Renal pelvis (tissue), 4 donors: ENCODE results near the gene STYXL1. TPM values are rescaled to one million over a fixed set of nuclear protein-coding genes. Genes with fewer than 3 reads are reported as not detected.
"Not testable (repeated sequence)": the region's sequence is repeated elsewhere in the genome, so short reads cannot be mapped to it uniquely, and the experiment has no call there.

Source experiments
- DNase-seq: peaks from one replicate; pipeline ENCODE4 v3.0.0-alpha.2; 2013
- polyA plus RNA-seq, 3 donors: library from polyadenylated mRNA; unstranded; fragments of 120-200 nt; gene quantifications; one replicate each; pipeline ENCODE4 v1.2.1, GENCODE V29; 2013; ENCODE audit not compliant: insufficient read length in 3 of 3

STYXL1 gene
- polyA plus RNA-seq, 3 donors, result 40.4 to 62.2 (median 46.1) TPM

DNA sequence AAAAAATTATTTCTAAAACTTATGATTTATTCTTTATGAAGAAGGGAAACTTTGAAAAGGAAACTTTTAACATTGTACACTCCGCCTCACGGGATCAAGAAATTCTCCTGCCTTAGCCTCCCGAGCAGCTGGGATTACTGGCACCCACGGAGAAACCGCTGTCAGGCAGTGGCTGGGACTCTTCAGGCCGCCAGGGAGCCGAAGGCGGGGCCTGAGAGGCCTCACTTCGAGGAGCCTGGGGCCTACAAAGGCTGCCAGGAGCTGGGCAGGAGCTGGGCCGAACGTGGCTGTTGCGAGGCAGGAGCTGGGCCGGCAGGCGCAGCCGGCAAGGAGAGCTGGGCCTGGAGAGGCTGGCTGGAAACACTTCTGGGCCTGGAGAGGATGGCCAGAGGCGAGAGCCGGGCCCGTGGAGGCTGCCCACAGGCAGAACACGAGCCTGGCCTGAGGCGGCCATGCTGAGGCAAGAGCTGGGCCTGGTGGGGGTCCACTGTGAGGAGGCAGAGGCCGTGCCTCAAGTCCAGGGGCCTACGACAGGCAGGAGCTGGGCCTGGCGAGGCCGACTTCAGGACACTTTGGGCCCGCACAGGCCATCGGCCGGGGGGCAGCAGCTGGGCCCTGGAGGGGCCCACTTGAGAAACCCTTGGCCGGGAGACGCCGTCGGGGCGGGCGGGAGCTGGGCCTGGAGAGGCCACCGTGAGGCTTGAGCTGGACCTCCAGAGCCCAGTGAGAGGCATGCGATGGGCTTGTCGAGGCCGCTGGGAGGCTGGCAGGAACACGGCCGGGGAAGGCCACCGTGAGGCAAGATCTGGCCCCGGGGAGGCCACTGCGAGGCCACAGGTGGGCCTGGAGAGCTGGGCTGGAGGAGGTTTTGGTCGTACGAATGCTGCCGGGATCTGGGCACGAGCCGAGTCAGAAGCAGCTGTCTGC is 23.8 kb upstream of the STYXL1 start:
- no peak for DNase-seq

DNA sequence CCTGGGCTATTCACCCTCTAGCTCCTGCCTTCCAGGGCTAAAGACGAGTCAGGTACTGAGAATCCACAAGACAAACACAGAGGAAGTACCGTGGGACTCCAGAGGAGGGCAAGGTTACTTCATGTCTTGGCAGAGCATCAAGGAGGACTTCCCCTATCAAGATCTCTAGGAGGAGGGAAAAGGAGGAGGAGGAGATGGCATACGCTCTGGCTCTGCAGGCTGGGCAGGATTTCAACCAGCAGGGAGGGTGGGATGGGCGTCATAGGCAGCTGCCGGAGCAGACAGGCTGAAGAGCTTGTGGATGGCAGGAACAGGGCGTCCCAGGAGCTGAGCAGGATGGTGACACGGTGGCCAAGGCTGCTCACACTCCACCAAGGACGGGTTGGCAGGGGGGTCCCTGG is 21.4 kb upstream of the STYXL1 start:
- DNase-seq, result peak; percentile 22

DNA sequence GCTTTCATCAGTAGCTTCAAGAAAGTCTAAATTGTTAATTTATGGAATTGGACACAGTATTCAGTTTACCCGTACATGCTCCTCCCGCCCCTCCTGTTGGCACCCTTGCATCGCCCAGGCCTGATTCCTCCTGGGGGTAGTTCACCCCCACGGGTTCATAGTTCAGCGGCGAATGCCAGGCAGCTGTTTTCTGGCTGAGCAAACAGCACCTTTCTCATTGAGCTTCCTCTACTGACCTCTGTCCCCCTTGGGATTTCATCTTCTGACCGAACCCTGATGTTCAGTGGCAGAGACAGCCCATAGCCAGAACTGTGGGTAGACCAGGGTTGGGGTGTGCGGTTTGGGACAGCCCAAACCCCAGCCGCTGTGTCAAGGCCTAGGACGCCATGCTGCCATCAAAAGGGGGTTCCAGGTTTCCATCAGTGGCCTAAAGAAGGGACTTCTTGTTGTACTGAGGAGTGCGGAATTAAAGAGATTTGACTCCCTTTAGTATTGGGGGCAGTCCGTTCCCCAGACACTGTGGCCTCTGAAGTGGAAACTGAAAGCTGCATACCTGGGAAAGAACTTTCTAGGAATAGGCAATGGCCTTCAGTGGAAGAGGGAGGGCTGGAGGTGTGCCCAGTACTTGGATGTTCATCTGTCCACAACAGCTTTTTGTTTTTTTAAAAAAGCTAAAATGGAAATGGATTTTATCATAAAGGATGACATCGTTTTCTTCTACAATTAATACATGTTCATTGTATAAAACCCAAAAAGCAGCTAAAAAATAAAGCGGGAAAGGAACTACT is 19.1 kb upstream of the STYXL1 start:
- DNase-seq, result no peak

DNA sequence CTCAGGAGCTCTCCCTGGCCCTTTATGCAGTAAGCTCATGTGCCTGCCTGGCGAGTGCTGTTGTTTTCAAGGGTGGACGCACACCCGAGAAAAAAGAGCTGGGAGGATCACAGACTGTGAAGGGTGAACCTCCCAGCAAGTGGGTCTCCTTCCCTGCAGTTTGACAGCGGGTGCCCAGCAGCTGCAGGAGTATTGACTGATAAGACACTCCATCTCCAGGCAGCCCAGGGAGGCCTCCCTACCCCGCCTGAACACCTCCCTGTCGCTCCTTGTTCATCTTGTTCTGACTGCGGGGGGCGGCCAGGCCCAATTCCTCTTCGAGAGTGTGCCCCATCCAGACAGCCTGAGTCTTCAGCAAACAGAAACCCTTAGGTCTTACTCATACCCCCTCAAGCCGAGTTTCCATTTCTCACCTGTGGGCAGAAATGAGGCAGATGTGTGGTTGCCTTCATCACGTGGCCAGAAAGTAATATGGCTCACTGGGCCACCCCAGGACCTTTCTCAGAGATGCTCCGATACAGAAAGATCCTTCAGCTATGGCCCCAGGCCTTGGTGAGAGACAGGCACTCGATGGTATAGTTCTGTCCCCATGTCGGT is 17.3 kb upstream of the STYXL1 start:
- no peak for DNase-seq

DNA sequence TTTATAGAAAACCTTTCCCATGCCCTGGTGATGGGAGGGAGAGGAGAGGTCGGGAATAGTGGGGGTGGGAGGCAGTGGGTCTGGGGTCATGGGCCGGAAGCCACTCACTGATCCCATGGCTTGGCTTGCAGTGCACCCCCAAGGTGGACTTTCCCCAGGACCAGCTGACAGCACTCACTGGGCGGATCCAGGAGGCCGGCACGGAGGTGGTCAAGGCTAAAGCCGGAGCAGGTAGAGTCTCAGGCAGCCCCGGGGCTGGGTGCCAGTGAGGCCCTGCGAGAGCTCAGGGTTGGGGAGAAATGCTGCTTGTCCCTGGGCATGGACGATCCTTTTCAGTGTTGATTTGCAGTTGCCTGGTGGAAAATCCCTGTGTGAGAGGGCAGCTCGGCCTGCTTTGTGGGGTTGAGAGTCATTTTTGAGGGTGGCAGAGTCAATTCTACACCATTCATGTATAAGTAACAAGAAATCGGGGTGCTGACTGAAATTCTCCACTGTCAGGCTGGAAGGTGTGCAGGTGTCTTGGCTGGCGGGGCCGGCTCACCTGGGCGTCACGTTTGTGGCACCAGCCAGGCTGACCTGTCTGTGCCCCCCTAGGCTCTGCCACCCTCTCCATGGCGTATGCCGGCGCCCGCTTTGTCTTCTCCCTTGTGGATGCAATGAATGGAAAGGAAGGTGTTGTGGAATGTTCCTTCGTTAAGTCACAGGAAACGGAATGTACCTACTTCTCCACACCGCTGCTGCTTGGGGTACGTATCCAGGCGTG is 16.6 kb upstream of the STYXL1 start:
- DNase-seq, result no peak

DNA sequence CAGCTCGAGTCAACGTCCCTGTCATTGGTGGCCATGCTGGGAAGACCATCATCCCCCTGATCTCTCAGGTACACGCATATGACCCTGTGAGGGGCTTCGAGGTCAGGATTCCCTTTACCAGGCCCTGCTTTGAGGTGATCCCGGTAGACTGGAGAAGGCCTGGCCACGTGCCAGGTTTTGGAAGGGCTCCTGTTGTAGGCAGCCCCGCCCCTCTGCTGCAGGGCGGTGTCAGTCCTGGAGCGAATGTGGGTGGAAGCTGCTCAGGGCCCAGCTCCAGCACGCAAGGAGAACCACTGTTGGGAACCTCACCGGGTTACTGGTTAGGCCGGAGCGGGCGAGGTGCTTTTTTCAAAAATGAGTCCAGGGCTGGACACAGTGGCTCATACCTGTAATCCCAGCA is 15.7 kb upstream of the STYXL1 start:
- DNase-seq, result no peak

DNA sequence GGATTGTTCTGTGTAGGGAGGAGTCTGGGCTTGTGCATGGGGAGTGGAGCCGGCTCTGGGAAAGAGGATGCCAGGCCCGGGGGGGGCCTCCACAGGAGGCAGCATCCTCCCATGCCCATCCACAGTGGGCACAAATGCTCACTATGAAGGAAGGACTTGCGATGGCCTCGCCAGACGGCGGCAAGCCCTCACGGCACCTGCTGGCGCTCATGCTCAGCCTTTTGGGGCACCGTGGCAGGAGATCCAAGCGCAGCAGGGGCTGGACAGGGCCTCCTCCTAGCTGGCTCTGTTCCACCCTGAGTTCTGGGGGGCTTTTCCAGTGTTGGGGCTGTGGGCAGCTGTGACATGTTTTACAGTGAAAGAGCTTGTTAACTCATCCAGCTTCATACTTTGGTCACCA is 15.3 kb upstream of the STYXL1 start:
- no peak for DNase-seq

DNA sequence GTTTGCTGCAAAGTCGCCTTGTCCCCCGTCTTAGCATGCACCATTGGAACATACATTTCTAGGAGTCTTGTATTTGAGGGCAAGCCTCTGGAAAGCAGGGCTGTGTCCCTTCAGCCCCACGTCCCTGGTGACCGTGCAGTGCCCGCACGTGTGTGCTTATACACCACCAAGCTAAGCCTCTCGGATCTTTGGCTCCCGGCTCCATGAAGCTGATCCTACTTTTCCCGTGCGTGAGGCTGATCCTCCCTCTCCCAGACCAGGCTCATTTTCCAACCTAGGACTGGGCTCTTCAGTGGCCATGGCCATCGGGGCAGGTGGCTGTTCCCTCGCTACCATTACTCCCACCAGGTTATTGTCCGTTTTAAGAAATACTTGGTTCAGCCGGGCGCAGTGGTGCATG is 14.5 kb upstream of the STYXL1 start:
- DNase-seq, result no peak

DNA sequence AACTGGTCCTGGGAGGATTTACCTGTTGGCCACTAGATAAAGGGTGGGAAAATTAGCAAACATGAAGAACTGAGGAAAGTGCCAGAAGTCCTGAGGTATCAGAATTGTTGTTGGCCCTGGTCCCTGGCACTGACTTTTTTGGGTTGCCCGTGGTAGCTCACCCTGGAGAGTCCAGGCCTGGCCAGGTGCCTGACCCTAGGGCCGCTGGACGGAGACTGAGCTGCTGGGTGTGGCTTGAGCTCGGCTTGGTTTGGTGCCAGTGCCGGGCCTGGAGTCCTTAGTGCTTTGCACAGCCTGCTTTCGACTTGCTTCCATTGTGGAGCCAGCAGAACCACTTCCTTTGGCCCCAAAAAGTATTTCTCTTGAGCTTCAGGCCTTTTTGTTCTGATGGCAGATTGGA is 13.0 kb upstream of the STYXL1 start:
- no peak for DNase-seq

DNA sequence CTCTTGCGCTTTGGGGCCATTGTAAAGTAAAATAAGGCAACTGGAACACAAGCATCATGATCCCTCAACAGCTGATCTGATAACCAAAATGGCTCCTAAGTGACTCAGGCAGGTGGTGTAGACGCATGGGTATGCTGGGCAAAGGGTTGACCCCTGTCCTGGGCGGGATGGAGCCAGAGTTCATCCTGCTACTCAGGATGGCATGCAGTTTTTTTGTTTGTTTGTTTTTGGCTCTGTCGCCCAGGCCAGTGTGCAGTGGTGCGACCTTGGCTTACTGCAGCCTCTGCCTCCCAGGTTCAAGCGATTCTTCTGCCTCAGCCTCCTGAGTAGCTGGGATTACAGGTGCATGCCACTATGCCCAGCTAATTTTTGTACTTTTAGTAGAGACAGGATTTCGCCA is 10.9 kb upstream of the STYXL1 start:
- DNase-seq, result not testable (repeated sequence)

DNA sequence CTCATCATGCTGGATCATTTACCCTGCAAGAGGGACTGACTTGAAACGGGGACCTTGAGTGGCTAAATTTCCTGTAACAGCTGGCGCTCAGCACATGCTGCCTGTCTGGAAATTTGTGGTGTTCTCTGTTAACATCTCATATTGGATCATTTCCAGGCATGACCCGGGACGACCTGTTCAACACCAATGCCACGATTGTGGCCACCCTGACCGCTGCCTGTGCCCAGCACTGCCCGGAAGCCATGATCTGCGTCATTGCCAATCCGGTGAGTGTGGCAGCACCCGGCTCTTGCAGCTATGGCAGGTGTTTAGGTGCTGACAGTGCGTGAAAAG is 10.0 kb upstream of the STYXL1 start:
- no peak for DNase-seq

DNA sequence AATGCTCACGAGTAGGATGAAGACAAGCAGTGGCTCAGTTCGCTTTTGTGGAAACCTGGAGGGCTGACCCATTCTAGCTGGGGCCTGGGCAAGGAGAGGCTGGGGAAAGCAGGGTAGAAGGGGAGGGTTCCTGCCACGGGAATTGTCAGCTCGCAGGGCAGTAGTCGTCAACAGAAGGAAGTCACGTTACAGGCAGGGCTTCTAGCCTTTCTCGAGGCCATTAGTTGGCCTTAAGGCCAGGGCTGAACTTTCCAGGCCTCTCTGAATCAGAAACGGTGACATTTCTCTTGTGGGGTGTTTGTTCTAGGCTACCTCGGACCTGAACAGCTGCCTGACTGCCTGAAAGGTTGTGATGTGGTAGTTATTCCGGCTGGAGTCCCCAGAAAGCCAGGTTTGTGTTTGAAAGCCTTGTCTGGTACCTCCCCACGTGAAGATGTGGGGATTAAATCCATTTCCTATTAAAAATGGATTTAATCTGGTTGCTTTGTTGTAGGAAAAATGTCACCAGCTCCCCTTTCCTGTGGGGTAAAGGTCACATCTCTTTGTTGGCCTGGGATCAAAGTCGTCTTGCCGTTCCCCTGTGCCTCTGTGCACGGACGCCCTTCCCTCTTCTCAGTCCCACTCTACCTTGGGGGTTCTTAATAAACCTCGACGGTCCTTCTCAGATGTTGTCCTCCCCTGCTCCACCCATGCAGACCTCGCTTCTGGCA is 9.5 kb upstream of the STYXL1 start:
- DNase-seq, result no peak

DNA sequence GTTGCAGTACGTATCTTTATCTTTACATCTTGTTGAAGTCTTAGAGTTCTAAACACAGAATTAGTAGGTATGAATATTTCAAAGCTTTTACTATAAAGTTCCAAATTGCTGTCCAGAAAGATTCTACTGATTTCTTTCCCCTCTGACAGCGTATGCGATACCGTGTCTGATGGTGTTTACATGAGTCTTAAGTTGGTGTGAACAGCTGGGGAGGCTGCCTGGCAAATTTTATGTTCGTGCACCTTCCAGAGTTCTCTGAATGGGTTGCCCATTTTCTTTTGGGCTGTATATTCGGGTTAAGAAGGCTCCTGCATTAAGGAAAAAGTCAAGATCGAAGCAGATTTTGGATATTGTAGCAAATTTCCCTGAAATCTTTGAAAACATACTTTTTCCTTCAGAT is 8.4 kb upstream of the STYXL1 start:
- DNase-seq, result no peak

DNA sequence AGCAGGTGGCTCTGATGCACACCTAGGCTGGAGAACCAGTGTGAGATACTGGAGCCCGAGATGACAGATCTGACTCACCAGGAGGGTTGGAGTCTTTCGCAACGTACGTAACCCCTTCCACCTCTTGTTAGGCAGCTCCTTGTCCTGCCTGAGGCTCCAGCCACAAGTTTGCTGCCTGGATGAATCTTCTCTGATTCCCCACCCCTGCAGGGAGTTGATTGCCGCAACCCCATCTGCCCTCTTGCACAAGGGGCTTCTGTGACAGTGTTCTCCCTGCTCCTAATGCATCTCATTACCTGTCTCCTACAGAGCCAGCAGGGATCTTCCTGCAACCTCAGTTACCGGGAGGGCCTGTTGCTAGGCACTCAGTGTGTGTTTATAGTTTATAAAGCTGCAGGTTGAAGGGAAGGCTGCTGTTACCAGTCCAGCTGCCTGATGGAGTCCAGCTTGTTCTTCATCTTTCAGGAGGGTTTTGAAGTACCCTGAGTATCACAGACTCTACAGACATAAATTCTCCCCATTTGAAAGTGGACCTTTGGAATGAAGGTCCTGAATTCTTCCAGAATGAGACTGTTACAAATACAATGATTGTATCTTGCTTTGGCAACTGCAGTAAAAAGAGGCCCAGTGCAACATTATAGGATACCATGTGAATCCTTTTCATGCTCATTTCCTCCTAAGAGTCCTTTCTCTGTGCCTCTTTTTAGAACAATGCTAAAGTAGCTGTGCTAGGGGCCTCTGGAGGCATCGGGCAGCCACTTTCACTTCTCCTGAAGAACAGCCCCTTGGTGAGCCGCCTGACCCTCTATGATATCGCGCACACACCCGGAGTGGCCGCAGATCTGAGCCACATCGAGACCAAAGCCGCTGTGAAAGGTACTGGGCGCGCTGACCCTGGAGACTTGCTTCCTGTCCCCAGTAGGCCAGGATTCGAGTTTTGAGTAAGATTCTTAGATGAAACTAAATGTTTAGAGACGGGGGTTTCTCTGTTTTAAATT is 6.6 kb upstream of the STYXL1 start:
- DNase-seq, result no peak

DNA sequence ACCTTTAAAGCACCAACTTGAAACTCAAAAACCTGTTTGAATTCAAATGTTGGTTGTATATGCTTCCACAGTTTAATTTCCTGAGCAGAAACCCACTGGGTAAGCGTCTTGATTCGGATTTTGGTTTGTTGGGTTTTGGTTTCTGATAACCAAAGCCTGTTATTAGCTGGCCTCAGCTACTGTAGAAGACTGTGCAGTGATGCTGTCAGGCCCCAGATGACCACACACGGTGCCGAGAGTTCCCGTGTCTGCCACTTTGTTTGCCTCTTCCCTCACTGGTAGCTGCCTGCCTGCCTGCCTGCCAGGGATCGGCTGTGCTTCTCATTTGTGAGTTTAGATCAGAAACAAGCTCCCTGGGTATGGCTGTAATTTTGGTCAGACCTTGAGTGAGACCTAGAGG is 5.7 kb upstream of the STYXL1 start:
- no peak for DNase-seq

DNA sequence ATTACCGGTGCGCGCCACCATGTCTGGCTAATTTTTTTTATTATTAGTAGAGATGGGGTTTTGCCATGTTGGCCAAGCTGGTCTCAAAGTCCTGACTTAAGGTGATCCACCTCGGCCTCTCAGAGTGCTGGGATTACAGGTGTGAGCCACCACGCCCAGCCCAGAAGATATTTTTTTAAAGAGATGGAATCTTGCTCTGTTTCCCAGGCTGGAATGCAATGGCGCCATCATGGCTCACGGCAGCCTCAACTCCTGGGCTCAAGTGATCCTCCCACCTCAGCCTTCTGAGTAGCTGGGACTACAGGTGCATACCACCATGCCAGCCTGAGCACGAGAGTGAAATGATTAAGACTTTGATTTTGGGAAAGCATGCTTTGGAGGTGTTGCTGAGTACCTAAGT is 4.9 kb upstream of the STYXL1 start:
- DNase-seq, result not testable (repeated sequence)

DNA sequence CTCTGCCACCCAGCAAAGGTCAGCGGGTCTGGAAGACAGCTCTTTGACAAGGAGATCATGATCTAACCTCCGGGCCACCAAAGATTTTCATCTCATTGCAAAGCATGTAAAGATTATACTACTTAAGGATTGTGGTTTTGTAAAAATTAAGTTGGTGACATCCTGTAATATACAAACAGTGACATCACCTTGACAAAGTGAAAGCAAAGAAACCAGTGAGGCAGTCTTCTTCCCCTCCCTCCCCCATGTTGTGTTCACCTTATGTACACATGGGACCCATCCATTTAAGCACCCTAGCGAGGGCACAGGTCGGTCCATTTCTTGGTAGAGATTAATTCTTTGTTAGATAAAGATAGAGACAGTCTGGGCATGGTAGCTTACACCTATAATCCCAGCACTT is 4.0 kb upstream of the STYXL1 start:
- DNase-seq, result no peak

DNA sequence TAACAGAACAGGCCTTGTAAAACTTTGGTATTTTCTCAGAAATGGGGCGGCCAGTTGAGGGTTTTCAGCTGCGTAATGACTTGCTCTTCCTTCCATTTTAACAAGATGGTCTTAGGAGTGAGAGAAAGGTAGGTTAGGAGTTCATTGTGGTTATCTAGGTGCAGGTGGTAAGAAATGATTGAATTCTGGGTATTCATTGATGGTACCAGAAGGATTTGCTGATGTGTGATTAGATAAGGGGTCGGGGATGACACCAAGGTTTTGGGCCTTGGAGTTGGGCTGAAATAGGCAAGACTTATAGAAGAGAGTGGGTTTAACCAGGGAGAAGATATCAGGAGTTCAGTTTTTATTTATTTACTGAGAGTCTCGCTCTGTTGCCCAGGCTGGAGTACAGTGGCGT is 2.7 kb upstream of the STYXL1 start:
- DNase-seq, result no peak

DNA sequence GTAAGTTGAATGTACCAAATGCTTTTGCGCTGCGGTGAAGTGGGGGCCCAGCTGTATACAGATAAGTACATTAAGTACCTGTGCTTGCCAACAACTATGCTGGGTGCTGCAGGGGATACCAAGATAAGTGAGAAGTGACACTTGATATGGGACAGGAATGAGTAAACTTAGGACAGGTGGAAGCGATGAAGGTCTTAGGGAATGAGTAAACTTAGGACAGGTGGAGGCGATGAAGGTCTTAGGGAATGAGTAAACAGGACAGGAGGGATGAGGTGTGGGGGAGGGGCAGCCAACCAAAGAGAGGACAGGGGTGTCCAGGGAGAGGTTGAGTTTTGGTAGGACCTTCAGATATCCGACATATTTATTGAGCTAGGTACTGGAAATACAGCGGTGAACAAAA is 1.5 kb upstream of the STYXL1 start:
- no peak for DNase-seq

DNA sequence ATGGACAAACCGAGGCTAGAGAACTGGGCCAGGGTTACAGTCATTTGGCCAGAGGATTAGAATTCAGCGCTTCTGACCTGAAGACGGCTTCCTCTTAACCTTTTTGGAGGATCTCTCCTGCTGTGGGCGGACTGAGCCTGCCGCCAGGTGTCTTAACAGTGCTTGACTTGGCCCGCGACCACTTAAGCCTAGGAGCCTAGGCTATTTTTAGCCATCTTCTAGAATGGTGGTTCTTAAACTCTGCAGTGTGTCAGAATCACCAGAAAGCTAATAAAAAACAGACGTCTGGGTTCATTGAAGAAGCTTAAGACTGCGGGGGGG is 828 bp upstream of the STYXL1 start:
- no peak for DNase-seq
